ENCODE results near the gene LRRC14B. TPM values are rescaled to one million over a fixed set of nuclear protein-coding genes. Genes with fewer than 3 reads are reported as not detected.
"Not testable (repeated sequence)": the region's sequence is repeated elsewhere in the genome, so short reads cannot be mapped to it uniquely, and the experiment has no call there.

The LRRC14B gene
- total RNA-seq, 2 experiments from 2014 or later, result not detected

DNA sequence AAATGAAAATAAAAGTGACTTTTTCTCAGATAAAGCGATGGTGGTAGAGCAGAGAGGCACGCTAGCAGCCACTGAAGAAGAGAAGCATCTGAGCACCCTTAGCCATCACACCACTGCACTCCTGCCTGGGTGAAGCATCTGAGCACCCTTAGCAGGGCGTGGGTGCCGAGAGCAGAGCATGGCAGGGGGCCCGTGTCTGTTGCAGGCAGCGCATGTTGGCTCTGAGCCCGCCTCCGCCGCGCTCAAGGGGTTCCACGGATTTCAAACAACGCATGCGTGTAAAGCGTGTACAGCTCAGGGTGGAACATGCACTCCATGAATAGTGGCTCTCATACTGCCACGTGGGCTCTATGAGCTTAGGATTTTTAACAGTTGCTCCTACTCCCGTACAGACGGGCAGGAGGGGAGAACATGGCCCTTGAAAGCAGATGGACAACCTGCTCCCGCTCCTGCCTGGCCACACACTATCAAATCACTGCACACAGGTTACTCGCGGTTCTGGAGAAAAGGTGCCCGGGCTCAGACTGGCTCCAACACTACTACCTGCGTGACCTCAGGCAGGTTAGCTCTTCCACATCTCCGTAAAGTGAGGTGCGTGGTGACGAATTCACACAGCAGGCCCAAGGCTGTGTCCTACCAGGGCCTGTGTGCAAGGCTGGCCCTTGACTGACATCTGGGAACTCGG, 12.1 kb downstream of the LRRC14B start:
- POLR2A ChIA-PET, result no interaction called here
- CTCF ChIA-PET, result no interaction called here

DNA sequence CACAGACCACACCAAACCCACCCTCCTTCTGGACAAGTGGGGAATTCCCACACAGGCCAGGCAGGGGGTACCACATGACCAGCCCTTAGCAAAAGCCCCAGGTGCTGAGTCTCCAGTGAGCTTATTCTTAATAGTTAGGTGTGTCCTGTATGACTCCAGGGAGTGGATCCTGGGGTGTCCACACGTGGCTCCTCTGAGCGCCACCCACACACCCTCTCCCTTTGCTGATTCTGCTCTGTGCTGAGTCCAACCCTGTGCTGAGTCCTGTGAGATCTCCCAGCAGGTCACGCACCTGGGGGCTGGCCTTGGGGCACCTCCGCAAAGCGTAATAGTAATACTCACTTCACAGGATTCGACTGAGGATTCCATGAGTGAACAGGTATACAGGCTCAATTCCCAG, 12.7 kb downstream of the LRRC14B start:
- ChIA-PET POLR2A (no interaction called here), CTCF (no interaction called here)

DNA sequence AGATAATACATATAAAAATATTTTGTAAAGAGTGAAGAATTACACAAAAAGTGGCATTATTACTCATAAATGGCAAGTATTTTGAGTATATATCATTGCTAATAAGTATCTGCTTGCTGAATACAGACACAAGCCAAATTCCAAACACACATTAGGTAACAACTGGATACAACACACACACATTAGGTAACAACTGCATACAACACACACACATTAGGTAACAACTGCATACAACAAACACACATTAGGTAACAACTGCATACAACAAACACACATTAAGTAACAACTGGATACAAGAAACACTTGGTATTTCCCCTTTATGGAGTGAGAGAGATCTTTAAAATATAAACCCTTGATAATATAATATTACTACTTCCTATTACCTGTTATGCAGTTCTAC, 13.2 kb downstream of the LRRC14B start:
- ChIA-PET CTCF (no interaction called here), POLR2A (no interaction called here)

DNA sequence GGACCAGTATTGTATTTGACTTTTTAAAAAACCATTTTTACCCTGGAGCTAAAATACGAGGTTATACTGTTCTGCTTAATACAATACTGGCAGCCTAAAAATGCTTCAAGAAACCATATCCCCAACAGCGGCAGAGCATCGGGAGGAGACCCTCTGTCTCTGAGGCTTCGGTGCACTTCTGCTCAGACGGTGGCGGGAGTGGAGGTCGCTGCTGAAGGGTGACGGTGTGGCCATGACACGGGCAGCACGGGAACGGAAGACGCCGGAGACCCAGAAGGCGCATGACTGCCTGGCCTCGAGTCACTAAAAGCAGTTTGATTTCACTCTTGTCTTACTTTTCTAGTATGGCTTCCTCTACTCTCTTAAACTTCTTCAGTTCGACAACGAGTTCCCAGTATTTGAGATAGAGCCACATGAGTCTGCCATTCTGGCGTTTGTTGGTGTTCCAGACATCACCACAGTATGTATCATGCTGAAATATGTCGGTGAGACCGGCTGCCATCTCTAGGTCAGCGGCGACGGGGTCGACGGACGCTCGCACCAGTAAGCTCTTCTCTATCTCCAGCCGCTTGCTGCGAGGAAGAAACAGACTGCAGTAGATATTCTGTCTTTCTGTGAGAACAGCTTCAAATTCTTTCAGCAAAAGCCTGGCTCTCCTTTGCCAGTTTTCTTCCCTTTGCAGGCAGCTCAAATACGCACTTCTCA, 13.8 kb downstream of the LRRC14B start:
- POLR2A ChIA-PET, result no interaction called here
- CTCF ChIA-PET, result no interaction called here

DNA sequence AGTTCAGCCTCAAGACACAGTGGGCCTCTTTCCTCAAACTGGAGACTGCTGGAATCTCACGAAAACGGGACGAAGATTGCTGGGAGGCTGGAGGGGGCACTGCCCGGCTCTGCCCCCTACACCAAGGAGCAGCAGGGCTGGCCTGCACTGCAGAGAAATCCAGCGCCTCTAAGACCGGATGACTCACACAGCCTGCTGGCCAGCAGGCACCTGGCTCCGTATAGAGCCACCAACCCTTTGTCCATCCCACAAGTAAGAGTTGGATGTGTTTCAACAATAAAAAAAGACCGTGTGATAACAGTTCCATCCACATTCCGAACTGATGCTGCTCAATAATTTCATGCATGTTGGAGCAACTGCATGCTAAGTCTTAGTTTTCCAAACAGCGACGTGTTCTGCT, 15.1 kb downstream of the LRRC14B start:
- POLR2A ChIA-PET, result no interaction called here
- CTCF ChIA-PET, result no interaction called here

DNA sequence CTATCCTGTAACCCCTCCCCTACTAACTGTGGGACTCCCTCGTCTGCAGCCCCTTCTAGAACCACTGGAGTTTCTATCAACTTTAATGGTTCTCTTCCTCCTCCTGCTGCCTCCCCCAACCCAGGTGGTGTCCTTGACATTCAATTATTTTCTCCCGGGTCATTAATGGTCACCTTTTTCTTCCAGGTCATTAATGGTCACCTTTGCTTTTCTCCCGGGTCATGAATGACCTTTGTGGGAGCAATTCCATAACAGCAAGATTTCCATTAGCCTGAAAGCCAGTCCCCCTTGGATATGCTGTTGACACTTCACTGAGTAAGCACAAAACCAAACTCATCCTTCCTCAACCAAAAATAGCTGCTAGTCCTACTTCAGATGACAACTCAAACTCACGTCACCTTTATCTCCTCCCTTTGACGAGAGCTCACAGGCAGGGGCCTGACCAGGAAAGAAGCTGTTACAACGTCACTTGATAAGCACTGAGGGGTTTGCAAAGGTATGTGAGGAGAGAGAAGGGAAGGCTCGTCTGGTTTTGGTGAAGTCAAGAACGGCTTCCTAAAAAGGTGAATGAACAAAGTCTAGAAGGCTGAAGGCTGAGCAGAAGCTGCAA, 15.7 kb downstream of the LRRC14B start:
- ChIA-PET POLR2A (no interaction called here), CTCF (no interaction called here)

DNA sequence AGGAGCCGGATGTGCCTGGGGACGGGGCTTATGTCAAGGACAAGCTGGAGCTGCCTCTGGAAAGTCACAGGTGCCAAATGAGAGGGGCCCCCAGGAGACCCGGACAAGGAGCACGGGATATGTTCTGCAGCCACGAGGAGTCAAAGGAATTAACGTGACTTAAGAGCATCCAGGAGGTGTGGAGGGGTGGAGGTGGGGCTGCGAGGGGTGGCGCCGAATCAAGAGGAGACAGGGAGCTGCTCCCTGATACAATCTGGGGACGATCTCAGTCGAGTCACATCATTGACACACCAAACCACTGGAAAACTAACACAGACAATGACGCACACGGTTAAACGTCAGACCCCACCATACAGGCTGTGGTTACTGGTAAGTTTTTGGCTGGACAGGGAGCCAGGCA, 16.3 kb downstream of the LRRC14B start:
- CTCF ChIA-PET, result no interaction called here
- POLR2A ChIA-PET, result no interaction called here

DNA sequence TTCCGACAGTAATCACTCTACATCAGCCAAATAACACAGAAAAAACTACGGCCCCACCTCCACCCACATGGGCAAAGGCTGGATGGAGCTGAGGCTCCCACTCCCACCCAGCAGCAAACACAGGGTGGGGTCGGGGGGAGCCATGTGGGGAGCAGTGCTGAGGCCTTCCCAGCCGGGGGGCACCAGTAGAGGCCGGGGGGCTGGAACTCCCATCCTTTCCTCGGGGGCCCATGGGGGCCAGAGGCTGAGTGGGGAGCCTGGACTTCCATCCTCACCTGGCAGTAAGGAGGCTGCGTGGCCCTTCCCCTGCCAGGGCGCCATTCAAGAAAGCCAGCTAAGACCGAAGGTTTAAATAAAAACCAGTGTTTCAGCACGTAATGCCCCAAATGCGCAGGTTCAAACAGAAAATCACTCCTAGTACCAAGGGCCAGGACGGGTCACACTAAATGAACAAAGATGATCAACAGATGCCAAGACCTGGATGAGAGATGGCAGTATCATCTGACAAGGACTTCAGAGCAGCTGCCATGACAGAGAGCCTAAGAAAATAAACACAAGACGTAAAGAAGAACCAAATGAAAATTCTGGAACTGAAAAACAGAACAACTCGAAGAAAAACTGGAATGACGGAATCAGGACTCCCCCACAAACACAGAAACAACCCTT, 17.3 kb downstream of the LRRC14B start:
- POLR2A ChIA-PET, result no interaction called here
- CTCF ChIA-PET, result no interaction called here

DNA sequence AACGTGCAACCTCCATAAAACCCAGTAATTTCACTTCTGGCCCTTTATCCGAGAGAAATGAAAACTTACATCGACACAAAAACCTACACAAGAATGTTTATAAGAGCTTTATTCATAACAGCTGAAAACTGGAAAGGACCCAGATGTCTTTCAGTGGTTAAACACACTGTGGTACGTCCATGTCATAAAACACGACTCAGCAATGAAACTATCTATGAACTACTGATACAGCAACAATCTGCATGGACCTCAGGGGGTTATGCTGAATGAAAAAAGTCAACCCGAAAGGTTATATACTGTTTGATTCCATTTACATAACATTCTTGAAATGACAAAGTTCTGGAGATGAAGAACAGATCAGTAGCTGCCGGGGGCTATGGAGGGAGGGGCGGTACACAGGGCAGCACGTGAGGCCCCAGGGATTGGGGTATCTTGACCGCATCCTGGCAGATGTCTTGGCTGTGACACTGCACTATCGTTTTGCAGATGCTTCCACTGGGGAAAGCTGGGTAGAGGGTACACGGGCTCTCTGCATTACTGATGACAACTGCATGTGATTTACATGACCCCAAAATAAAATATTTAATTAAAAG, 22.6 kb downstream of the LRRC14B start:
- ChIA-PET CTCF (no interaction called here), POLR2A (no interaction called here)

DNA sequence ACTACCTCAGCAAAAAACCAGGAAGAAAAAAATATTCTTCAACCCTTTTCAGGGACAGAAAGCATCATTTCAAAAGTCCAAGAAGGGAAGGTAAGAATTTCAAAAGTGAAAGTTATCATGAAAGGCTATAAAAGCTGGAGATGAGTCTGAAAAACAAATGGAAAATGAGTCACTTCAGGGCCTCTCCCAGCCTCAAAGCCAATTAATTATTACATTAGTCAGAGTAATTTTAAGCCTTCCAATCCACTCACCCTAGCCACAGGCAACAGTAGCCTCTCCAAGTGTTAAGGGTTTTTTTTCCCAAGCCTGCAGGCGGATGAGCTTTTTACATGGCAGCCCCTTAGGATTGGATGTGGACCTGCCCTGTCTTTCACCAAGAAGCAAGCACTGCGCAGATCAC, 24.0 kb downstream of the LRRC14B start:
- CTCF ChIA-PET, result not testable (repeated sequence)

DNA sequence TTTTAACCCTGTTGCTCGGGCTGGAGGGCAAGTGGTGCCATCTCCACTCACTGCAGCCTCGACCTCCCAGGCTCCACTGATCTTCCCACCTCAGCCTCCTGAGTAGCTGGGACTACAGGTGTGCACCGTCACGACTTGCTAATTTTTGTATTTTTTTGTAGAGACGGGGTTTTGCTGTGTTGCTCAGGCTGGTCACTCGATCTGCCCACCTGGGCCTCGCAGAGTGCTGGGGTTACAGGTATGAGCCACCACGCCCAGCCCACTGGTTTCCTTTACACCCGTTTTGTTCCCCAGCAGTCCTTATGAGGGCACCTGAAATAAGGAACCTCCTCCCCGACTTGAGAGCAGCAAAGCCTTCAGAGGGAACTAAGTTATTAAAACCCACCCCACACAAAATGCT, 24.8 kb downstream of the LRRC14B start:
- POLR2A ChIA-PET, CTCF ChIA-PET: not testable (repeated sequence)

More for the DNA sequence above, 24.0 kb downstream of the LRRC14B start:
- POLR2A ChIA-PET, result not testable (repeated sequence)

DNA sequence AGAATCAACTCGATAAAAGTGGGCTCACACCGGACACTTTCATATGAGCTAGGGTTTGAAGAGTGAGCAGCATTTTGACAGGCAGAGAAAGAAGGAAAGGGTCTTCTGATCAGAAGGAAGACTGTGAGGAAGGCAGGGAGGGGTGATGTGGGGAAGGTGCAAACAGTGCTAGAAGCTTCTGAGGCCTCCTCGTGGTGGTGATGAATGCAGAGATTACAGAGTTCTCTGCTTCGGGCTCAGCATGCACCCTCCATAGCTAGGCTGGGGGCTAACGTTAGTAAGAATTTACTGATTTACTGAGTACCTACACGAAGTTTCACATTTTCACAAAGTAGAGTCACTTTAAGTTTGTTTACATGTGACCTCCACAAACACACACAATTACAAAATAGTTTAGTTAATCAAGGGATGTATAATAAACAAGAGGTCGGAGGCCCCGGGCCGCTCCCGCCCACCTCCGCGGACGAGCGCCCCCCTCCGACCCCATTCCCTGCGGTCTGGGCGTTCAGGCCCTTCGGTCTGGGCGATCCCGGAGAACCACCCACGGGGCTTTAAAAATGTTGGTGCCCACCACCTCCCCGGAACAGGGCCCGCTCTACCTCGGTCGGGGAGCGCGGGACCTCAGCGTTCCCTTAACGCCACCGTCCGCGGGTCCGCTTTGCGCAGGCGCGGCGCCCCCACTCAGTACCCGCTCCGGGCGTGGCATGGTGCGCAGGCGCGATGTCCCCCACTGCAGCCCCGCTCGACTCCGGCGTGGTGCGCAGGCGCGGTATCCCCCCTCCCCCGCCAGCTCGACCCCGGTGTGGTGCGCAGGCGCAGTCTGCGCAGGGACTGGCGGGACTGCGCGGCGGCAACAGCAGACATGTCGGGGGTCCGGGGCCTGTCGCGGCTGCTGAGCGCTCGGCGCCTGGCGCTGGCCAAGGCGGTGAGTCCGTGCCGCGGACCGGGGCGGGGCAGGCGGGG, 26.5 kb downstream of the LRRC14B start, which contains the start of the genes CCDC127 and SDHA:
Gene CCDC127, minus strand, starts transcription at position 660 of the 963 bp plus-strand sequence. CDS start 1,304 bp downstream, outside the sequence.
Gene SDHA, plus strand, starts transcription at position 827 of the 963 bp plus-strand sequence. Its CDS starts 36 bp downstream, at position 863.
- CTCF ChIA-PET, result interaction anchor here (1.0 to 2.0 kb wide), 2 partner anchors 8 to 29 kb away, joined by 3 to 5 read pairs; no protein-coding TSS in a partner anchor
- POLR2A ChIA-PET, result interaction anchor here (0.9 to 1.4 kb wide), 2 partner anchors 29 to 53 kb away, joined by 3 to 6 read pairs; no protein-coding TSS in a partner anchor

DNA sequence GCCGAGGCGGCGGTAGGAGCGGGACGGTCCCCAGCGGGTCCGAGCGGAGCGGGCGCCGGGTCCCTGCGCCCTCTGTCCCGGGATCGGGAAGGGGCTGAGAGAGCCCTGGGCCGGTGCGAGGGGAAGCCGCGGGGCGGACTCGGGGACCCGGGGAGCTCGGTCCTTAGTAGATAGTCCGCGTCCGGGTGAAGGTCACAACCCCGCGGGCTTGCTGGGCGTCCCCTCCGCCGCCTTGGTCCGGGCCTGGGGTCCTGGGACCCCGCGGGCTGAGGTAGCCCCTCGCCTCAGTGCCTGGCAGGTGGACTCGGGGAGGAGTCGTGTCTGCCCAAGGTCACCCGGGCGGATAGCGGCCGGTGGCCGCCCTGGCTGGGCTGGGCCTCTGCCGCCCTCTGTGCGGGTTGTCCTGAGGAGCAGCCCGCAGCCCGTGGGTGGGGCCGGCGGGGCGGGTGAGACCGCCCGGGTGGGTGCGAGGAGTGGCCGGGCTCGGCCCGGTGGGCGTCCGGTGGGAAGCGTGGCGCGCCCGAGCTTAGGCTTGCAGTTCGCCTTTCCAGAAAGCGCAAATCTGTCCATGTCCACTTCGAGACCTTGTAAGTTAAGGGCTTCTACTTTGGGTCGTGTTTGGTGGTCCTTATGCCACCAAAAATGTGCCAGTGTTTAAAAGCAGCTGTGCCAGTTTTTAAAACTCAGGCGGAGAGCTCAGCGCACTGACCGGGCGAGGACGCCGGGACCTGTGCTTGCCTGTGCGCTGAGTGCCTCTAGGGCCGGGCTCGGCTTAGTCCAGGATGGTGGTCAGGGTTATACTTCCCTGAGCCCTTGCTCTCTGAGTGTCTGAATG, 27.4 kb downstream of the LRRC14B start:
- POLR2A ChIA-PET, result interaction anchor here (0.9 to 1.4 kb wide), 3 partner anchors 30 to 253 kb away, joined by 3 to 6 read pairs (median 6); no protein-coding TSS in a partner anchor
- CTCF ChIA-PET, result interaction anchor here (1.0 to 2.0 kb wide), 3 partner anchors 9 to 30 kb away, joined by 3 to 5 read pairs (median 5); no protein-coding TSS in a partner anchor

DNA sequence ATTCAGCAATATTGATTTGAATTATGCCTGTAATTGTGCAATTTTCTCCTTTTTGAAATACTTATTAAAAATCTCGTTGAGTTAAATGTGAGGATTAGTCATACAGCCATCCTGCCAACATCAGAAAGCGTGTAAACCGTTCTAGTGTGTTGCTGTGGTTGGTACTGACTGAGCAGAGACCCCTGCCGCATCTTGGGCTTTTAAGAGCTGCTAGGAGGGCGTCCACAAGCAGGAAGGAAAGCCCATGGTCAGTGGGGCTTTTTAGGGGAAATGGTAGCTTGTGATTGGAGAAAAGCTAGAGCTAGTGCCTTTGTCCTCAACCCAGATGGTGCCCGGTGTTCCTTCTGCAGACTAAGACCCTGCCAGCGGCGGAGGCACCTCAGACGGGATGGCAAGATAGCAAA, 28.2 kb downstream of the LRRC14B start:
- POLR2A ChIA-PET, result interaction anchor here (1.0 to 1.4 kb wide), 3 partner anchors 31 to 252 kb away, joined by 3 to 6 read pairs (median 6); partner anchors contain the start of gene PDCD6
- CTCF ChIA-PET, result interaction anchor here (1.2 kb wide), 1 partner anchor 25 kb away, joined by 5 read pairs; no protein-coding TSS in a partner anchor

DNA sequence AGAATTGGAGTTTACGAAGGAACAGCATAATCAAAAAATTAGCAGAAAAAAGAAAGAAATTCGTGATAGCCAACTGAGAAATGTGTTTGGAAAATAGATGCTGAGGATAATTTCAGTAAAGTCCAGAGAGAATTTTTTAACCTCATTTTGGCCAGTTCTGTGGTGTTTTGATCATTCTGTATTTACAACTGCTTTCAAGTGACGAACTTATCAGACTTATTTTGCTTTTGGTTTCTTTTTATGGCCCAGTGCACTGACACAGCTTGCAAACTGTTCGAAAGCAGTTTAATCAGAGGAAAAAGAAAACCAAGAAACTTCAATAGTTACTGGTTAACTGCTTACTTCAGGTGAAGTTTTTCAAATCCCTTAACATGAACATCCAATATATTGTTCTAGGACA, 28.7 kb downstream of the LRRC14B start:
- POLR2A ChIA-PET, result interaction anchor here (1.0 kb wide), 1 partner anchor 52 kb away, joined by 3 read pairs; the partner anchor contains the start of gene PDCD6
- CTCF ChIA-PET, result no interaction called here

DNA sequence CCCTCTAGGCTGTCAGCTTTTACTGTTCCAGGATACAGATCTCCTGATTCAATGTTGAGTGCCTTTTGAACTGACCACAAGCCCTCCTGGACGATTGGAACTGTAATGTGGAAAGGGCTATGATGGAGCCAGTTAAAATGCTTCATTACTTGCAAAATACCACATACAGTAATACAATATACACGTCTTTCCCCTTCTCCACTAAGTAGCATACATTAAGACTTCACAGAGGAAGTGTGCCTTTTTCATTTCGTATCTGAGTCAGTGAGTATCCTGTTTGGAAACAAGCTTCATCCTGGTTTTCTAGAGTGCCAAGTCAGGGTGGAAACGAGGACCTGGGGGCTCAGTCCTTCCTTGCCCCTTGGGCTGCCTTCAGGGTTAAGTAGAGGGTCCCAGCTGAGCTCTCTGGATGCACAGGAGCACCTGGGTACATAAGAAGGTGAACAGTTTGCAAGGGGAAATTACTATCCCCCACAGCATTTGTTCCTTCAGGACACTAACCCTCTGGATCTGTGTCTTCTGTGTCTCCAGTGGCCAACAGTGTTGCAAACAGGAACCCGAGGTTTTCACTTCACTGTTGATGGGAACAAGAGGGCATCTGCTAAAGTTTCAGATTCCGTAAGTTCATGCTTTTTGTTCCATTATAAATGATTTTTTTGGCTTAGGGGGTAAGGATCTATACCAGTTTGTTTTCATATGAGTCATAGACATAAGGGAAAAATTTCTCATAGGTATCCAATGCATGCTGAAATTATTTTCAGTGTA, 31.8 kb downstream of the LRRC14B start:
- CTCF ChIA-PET, POLR2A ChIA-PET: not testable (repeated sequence)

DNA sequence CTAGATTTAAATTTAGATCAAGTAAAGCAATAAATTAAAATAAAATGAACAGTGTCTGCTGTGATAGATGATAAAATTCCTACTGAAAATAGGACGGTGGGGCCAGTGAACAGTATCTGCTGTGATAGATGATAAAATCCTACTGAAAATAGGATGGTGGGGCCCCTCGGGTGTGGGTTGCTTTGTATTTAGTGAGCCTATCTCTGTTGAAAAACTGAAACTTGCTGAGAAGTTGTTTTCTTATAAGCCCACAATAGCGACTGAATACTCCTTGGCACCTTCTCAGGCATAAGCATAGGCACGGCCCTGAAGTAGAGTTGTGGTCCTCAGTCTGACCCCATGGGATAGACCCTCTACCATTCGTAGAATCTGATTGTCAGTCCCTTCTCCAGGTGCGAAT, 32.5 kb downstream of the LRRC14B start:
- ChIA-PET POLR2A (no interaction called here), CTCF (no interaction called here)
